IMR-90 (cell line): Measurements from ENCODE around the gene UBAP2L. TPM values are rescaled to one million over a fixed set of nuclear protein-coding genes. Genes with fewer than 3 reads are reported as not detected.

Experiments used
- ATAC-seq: fragments of 200-7000 bp; cut with Tn5 transposase; 2 replicates; pipeline ENCODE4 v1.9.1; 2020; ENCODE audit warnings: low read depth, mild to moderate bottlenecking, moderate library complexity
- BruUV-seq: library from RNA; stranded (reverse); fragments of 400-500 nt; replicated peaks from 2 replicates; lab custom pipeline; 2021; lab: Mats Ljungman, UMichigan
- CTCF ChIA-PET: fragments of 300-600 bp; formaldehyde crosslinking; extraction: SDS; loops from one replicate; lab custom pipeline; 2021; ENCODE audit warnings: antibody characterized with exemption; lab: Yijun Ruan, JAX
- POLR2A ChIA-PET: fragments of 300-600 bp; sonication (Branson Sonifier 250); formaldehyde crosslinking; loops from one replicate; lab custom pipeline; 2022; ENCODE audit warnings: antibody characterized with exemption; ENCODE audit not compliant: unreplicated experiment; lab: Charles Lee
- DNase-seq: peaks from one replicate; pipeline ENCODE4 v3.0.0; 2013
- H2AFZ ChIP-seq: replicated peaks from 2 replicates; pipeline ENCODE3; 2013; ENCODE audit warnings: low read length, mild to moderate bottlenecking; ENCODE audit not compliant: poor library complexity
- H2AK5ac ChIP-seq: 2 replicates; pipeline ENCODE4 v1.6.1; 2013; ENCODE audit warnings: low read depth, low read length, inconsistent platforms
- H2AK9ac ChIP-seq: replicated peaks from 2 replicates; pipeline ENCODE3; 2013; ENCODE audit warnings: mild to moderate bottlenecking, low read depth, low read length, moderate library complexity; ENCODE audit not compliant: poor library complexity
- H2BK120ac ChIP-seq: 2 replicates; pipeline ENCODE4 v1.6.1; 2013; ENCODE audit warnings: low read depth, low read length, inconsistent platforms
- H2BK15ac ChIP-seq: 3 replicates; pipeline ENCODE4 v1.6.1; 2013; ENCODE audit warnings: low read depth, low read length, inconsistent platforms
- H2BK20ac ChIP-seq: 2 replicates; pipeline ENCODE4 v1.6.1; 2013; ENCODE audit warnings: low read depth, mild to moderate bottlenecking, inconsistent platforms, low read length, moderate library complexity
- H2BK5ac ChIP-seq: 2 replicates; pipeline ENCODE4 v1.6.1; 2013; ENCODE audit warnings: mild to moderate bottlenecking, low read depth, low read length, inconsistent platforms; ENCODE audit not compliant: poor library complexity, severe bottlenecking
- H3K14ac ChIP-seq: replicated peaks from 2 replicates; pipeline ENCODE4 v1.6.1; 2013; ENCODE audit warnings: low read depth, low read length, inconsistent platforms
- H3K18ac ChIP-seq: 2 replicates; pipeline ENCODE4 v1.6.1; 2013; ENCODE audit warnings: low read depth, low read length, control low read depth
- H3K23ac ChIP-seq: 2 replicates; pipeline ENCODE4 v1.6.1; 2013; ENCODE audit warnings: low read depth, low read length, inconsistent platforms
- H3K27ac ChIP-seq: 2 replicates; pipeline ENCODE4 v1.5.1; 2013; ENCODE audit warnings: mild to moderate bottlenecking, control low read depth, low read length; ENCODE audit not compliant: insufficient read depth
- H3K27me3 ChIP-seq: 2 replicates; pipeline ENCODE4 v1.6.1; 2013; ENCODE audit warnings: low read length; ENCODE audit not compliant: control insufficient read depth, insufficient read depth
- H3K36me3 ChIP-seq: 2 replicates; pipeline ENCODE4 v1.6.1; 2013; ENCODE audit warnings: low read length, mixed read lengths; ENCODE audit not compliant: control insufficient read depth, insufficient read depth
- H3K4ac ChIP-seq: 2 replicates; pipeline ENCODE4 v1.6.1; 2013; ENCODE audit warnings: low read depth, low read length, inconsistent platforms
- H3K4me1 ChIP-seq: 2 replicates; pipeline ENCODE4 v1.6.1; 2013; ENCODE audit warnings: low read length, mixed read lengths; ENCODE audit not compliant: control insufficient read depth, insufficient read depth
- H3K4me2 ChIP-seq: 2 replicates; pipeline ENCODE4 v1.6.1; 2013; ENCODE audit warnings: low read depth, mild to moderate bottlenecking, control low read depth, low read length, moderate library complexity
- H3K4me3 ChIP-seq: 2 replicates; pipeline ENCODE4 v1.5.1; 2013; ENCODE audit warnings: low read depth, mild to moderate bottlenecking, control low read depth, low read length, moderate library complexity; ENCODE audit not compliant: insufficient read depth
- H3K56ac ChIP-seq: 2 replicates; pipeline ENCODE4 v1.6.1; 2013; ENCODE audit warnings: low read length, inconsistent platforms; ENCODE audit not compliant: insufficient read depth; ENCODE audit errors: extremely low read depth
- H3K79me1 ChIP-seq, 2 experiments: 2 replicates each; pipeline ENCODE4 v1.6.1; 2013; ENCODE audit warnings: low read length in 2 of 2, inconsistent platforms in 1 of 2, low read depth in 1 of 2
- H3K9ac ChIP-seq: 2 replicates; pipeline ENCODE4 v1.6.1; 2013; ENCODE audit warnings: low read depth, low read length, control low read depth
- H3K9me1 ChIP-seq: 2 replicates; pipeline ENCODE4 v1.6.1; 2013; ENCODE audit warnings: low read length, inconsistent platforms; ENCODE audit not compliant: insufficient read depth
- H3K9me3 ChIP-seq: 2 replicates; pipeline ENCODE4 v1.6.1; 2013; ENCODE audit warnings: low read length; ENCODE audit not compliant: control insufficient read depth, insufficient read depth
- H4K20me1 ChIP-seq: 2 replicates; pipeline ENCODE4 v1.6.1; 2013; ENCODE audit warnings: low read length, inconsistent platforms; ENCODE audit not compliant: insufficient read depth
- H4K5ac ChIP-seq: 2 replicates; pipeline ENCODE4 v1.6.1; 2013; ENCODE audit warnings: mild to moderate bottlenecking, low read depth, low read length, control low read depth
- H4K8ac ChIP-seq, 2 experiments: 2 replicates each; pipeline ENCODE4 v1.6.1; 2013; ENCODE audit warnings: low read depth in 2 of 2, low read length in 2 of 2, control low read depth in 1 of 2, inconsistent platforms in 1 of 2
- H4K91ac ChIP-seq: 2 replicates; pipeline ENCODE4 v1.6.1; 2013; ENCODE audit warnings: low read depth, low read length, inconsistent platforms; ENCODE audit not compliant: insufficient read depth
- BHLHE40 ChIP-seq: fragments of 150-350 bp; IDR thresholded peaks from 2 replicates; pipeline ENCODE4 v1.6.1; 2016; ENCODE audit warnings: mild to moderate bottlenecking, low read depth, low read length
- CHD1 ChIP-seq: IDR thresholded peaks from 2 replicates; pipeline ENCODE4 v1.6.1; 2012; ENCODE audit warnings: low read depth, low read length, improper control_type of control experiment
- MXI1 ChIP-seq: IDR thresholded peaks from 2 replicates; pipeline ENCODE4 v1.6.1; 2012; ENCODE audit warnings: low read depth, mild to moderate bottlenecking, low read length, moderate library complexity, borderline replicate concordance
- NFE2L2 ChIP-seq: fragments of 150-350 bp; IDR thresholded peaks from 2 replicates; pipeline ENCODE4 v1.6.1; 2016; ENCODE audit warnings: low read depth, mild to moderate bottlenecking, low read length
- POLR2A ChIP-seq: IDR thresholded peaks from 2 replicates; pipeline ENCODE4 v1.6.1; 2012; ENCODE audit warnings: mild to moderate bottlenecking, low read depth, low read length
- RAD21 ChIP-seq: IDR thresholded peaks from 2 replicates; pipeline ENCODE4 v1.6.1; 2012; ENCODE audit warnings: low read length, improper control_type of control experiment
- RFX5 ChIP-seq: IDR thresholded peaks from 2 replicates; pipeline ENCODE4 v1.8.0; 2012; ENCODE audit warnings: low read depth, mild to moderate bottlenecking, low read length, moderate library complexity
- WGBS, 2 experiments: methylation state at CpG; one replicate each; pipeline versions ENCODE4 v1.1.5 to v1.1.7; 2013; ENCODE audit warnings: missing lambda C conversion rate in 2 of 2; ENCODE audit not compliant: insufficient read length in 1 of 2; ENCODE audit errors: extremely low coverage in 2 of 2; 5-methylcytosine and 5-hydroxymethylcytosine counted together
- dilution Hi-C: fragments of 300-500 bp; cut with HindIII; formaldehyde crosslinking; loops from one replicate; pipeline ENCODE4 v1.14.3; 2018; ENCODE audit warnings: low sequenced_read_pairs; ENCODE audit not compliant: unreplicated experiment
- in situ Hi-C: fragments of 300-500 bp; cut with MboI; formaldehyde crosslinking; loops from 3 replicates; pipeline ENCODE4 v1.14.3; 2019; ENCODE audit warnings: low sequenced_read_pairs, inconsistent platforms, mixed read lengths
- intact Hi-C: fragments of 100-400 bp; cut with micrococcal nuclease; formaldehyde crosslinking; loops from 2 replicates; pipeline ENCODE4 v1.10.0; 2022
- polyA plus RNA-seq, 3 experiments: library from polyadenylated mRNA; depleted of rRNA; stranded (reverse); fragments of >200 nt; gene quantifications; 2 replicates each; pipeline ENCODE4 v1.2.3, GENCODE V29; 2012; ENCODE audit warnings: low replicate concordance in 1 of 3
- total RNA-seq: library from RNA; depleted of rRNA; stranded (reverse); fragments of >200 nt; gene quantifications from 2 replicates; pipeline ENCODE4 v1.2.3, GENCODE V29; 2012
- TF ChIP-seq, protein P1 (sequence below): conservative IDR thresholded peaks from 2 replicates; pipeline ENCODE4 v1.5.1; 2012; ENCODE audit warnings: mild to moderate bottlenecking, low read depth, low read length, improper control_type of control experiment

The UBAP2L gene
- total and polyA plus RNA-seq, 2 of the 4 experiments (the other 2 are of a cell fraction), result 57.5 to 149 TPM

DNA sequence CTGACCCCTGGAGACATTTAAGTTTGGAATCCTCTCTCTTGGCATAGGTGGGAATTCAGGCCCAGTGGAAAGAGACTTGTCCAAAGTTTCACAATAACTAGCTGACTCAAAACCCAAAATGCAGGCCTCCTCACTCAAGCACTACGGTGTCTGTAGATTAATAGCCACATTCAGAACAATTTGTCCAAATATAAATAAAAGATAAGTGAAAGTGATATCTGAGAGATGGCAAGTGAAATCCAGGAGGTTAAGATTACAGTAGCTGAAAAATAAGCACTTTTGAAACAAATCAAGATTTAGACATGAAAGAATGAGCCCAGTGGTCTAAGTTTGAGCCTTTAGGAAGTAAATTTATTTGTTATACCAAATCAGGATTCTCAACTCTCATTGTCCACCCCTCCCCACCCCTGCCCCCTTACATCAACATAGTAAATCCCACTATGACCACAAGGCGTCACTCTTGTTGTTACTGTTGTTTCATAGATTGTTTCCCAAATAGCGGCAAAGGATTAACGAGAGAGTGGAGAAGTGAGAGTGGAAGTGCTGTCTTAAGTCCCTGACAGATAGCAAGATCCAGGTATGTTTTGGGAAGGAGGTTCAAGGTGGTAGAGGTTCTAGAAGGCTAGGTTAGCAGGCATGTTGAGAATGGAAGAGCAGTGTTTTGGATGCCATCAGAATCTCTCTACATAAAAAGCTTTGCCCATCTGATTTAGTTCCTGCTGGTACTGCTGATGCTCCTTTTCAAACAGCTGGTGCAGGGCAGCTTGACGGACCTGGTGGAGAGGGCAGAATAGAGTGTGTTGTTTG, 21.8 kb upstream of the UBAP2L start (continued):
- TF ChIP-seq, protein P1, sequence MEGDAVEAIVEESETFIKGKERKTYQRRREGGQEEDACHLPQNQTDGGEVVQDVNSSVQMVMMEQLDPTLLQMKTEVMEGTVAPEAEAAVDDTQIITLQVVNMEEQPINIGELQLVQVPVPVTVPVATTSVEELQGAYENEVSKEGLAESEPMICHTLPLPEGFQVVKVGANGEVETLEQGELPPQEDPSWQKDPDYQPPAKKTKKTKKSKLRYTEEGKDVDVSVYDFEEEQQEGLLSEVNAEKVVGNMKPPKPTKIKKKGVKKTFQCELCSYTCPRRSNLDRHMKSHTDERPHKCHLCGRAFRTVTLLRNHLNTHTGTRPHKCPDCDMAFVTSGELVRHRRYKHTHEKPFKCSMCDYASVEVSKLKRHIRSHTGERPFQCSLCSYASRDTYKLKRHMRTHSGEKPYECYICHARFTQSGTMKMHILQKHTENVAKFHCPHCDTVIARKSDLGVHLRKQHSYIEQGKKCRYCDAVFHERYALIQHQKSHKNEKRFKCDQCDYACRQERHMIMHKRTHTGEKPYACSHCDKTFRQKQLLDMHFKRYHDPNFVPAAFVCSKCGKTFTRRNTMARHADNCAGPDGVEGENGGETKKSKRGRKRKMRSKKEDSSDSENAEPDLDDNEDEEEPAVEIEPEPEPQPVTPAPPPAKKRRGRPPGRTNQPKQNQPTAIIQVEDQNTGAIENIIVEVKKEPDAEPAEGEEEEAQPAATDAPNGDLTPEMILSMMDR, result peak; percentile 64
- TF ChIP-seq NFE2L2, result no peak

DNA sequence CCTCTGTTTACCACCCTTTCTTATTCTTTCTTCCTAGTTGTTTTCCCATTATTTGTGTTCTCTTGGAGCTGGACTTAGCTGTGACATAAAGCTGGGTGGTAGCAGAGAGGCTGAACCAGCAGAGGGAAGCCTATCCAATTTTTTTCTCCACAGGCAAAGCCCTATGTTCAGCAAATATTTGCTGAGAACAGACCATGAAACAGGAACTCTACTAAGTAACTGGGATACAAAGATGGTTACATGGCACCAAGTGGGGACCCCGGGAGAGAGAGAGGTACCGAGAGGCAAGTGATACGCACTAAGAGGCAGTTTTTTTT, 21.2 kb upstream of the UBAP2L start:
- Histone ChIP-seq H3K18ac (no peak overlapping the region), H3K27me3 (peaks cover 9% of the 10 kb centered on the region), H3K23ac (no peak overlapping the region), H4K8ac (peak overlapping the region in 1 of 2 experiments; percentile 87; a peak in 1 of 4 replicates), H2AFZ (peak overlapping the region; percentile 94), H3K14ac (no peak overlapping the region), H3K4me3 (no peak overlapping the region), H3K9me1 (no peaks in the 10 kb centered on the region), H3K4me2 (peak overlapping the region; percentile 72), H2BK20ac (no peak overlapping the region), H3K9ac (no peak overlapping the region), H3K27ac (no peak overlapping the region), H2AK5ac (no peak overlapping the region), H3K36me3 (no peaks in the 10 kb centered on the region), H2BK15ac (no peak overlapping the region), H3K4me1 (no peaks in the 10 kb centered on the region; the same call in 1 of the 2 replicates), H4K5ac (no peak overlapping the region; the same call in 1 of the 2 replicates), H3K56ac (no peak overlapping the region), H3K4ac (no peak overlapping the region), H3K9me3 (no peaks in the 10 kb centered on the region), H2BK5ac (no peak overlapping the region), H4K20me1 (no peaks in the 10 kb centered on the region; the same call in 1 of the 2 replicates), H2BK120ac (no peak overlapping the region), H2AK9ac (no peak overlapping the region), H3K79me1 (no peaks in the 10 kb centered on the region), H4K91ac (no peak overlapping the region)
- BruUV-seq, result no TSS peak
- ChIA-PET POLR2A (no interaction called here), CTCF (interaction anchor here (0.7 to 1.9 kb wide), 9 partner anchors 11 to 347 kb away, joined by 3 to 6 read pairs (median 3); no protein-coding TSS in a partner anchor)
- WGBS, 2 experiments, result 100% methylated on average over 1 of the region's 3 CpGs; no CpG with 5 or more reads in 1 of the 2 experiments
- no peak for TF ChIP-seq CHD1
- no peak for TF ChIP-seq RAD21
- no peak for TF ChIP-seq BHLHE40
- TF ChIP-seq MXI1, result no peak
- TF ChIP-seq RFX5, result no peak
- TF ChIP-seq POLR2A, result no peak
- TF ChIP-seq, protein P1, result no peak
- ATAC-seq (peak; percentile 79), DNase-seq (peak; percentile 29)
- in situ Hi-C loops (no loop called here), dilution Hi-C loops (no loop called here), intact Hi-C loops (loop anchor here (1.0 to 5.0 kb wide), 2 partner anchors 73 to 128 kb away; partner anchors contain the start of genes ATP8B2 and HAX1)
